Muscle of leg (tissue), 11 donors: ENCODE measurements around the gene NEK1. TPM values are rescaled to one million over a fixed set of nuclear protein-coding genes. Genes with fewer than 3 reads are reported as not detected.
A peak's percentile ranks its signal among the peaks of the same experiment; 100 is the strongest.

ENCODE experiments used
- DNase-seq: peaks from one replicate; pipeline ENCODE4 v3.0.0; 2013
- H3K27ac ChIP-seq: one replicate; pipeline ENCODE4 v1.5.1; 2013; ENCODE audit warnings: mild to moderate bottlenecking, low read length, control low read depth
- H3K27me3 ChIP-seq: one replicate; pipeline ENCODE4 v1.6.1; 2013; ENCODE audit warnings: low read length; ENCODE audit not compliant: control insufficient read depth, insufficient read depth
- H3K36me3 ChIP-seq: one replicate; pipeline ENCODE4 v1.6.1; 2013; ENCODE audit warnings: low read length; ENCODE audit not compliant: control insufficient read depth, insufficient read depth
- H3K4me1 ChIP-seq: one replicate; pipeline ENCODE4 v1.6.1; 2013; ENCODE audit warnings: low read length; ENCODE audit not compliant: control insufficient read depth, insufficient read depth
- H3K4me3 ChIP-seq: one replicate; pipeline ENCODE4 v1.5.1; 2013; ENCODE audit warnings: low read length, control low read depth
- H3K9me3 ChIP-seq: replicated peaks from 2 replicates; pipeline ENCODE4 v1.6.1; 2013; ENCODE audit warnings: low read depth, low read length; ENCODE audit not compliant: control insufficient read depth
- WGBS: methylation state at CpG from one replicate; pipeline ENCODE4 v1.1.5; 2013; ENCODE audit warnings: missing lambda C conversion rate; ENCODE audit not compliant: insufficient coverage; 5-methylcytosine and 5-hydroxymethylcytosine counted together
- polyA plus RNA-seq, 8 donors: library from polyadenylated mRNA; unstranded; fragments of 120-200 nt; gene quantifications; one replicate each; pipeline versions ENCODE4 v1.2.1 to v1.2.3, GENCODE V29; 2013; ENCODE audit warnings: inconsistent platforms in 1 of 8, low replicate concordance in 1 of 8; ENCODE audit not compliant: insufficient read length in 8 of 8, insufficient read depth in 1 of 8
- total RNA-seq: library from RNA; stranded (reverse); fragments of 120-200 nt; gene quantifications from one replicate; pipeline ENCODE4 v1.2.4, GENCODE V29; 2013

The NEK1 gene
- total and polyA plus RNA-seq, 9 donors = 9.6 to 14.7 (median 11.8) TPM

GRCh38 chr4:169410839-169411770 is 201.3 kb downstream of the NEK1 start:
- peaks cover 3% of the 10 kb centered on the region for H3K4me1 ChIP-seq
- peak overlapping the region; percentile 37 for H3K27ac ChIP-seq
- WGBS = 56% methylated on average over 8 of the region's 12 CpGs
- no peaks in the 10 kb centered on the region for H3K9me3 ChIP-seq
- H3K4me3 ChIP-seq = no peak overlapping the region
- H3K27me3 ChIP-seq = no peaks in the 10 kb centered on the region
- DNase-seq = peak; percentile 89
- H3K36me3 ChIP-seq = no peaks in the 10 kb centered on the region

DNA sequence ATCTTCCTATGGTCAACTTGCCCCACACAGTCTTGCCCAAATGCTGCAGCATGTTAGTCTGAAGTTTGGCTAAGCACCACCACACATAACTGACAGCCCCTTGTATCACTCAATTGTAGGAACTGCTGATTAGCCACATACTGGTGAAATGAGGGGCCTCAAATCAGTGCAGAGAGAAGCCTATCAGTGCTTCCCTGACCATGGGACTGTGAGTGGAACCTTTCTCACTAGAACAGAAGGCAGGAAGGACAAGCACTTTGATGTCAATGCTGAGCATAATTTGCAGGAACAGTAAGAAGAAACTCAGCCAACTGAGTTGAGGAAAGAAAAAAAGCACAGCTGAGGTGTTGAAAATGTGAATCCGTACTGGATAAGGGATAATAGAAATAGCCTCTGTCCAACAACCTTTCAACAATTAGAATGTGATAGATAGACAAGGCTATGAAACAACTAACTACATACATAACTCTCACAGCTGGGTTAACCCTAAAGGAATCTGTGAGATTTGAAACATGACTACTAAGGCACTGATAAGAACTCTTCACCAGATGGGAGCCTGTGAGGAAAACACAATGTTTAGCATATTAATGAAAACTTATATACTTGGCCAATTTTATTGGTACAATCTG is 205.1 kb downstream of the NEK1 start:
- no peak for DNase-seq
- WGBS = no CpG with 5 or more reads among the region's 1 CpG
- Histone ChIP-seq H3K36me3 (no peaks in the 10 kb centered on the region), H3K4me3 (no peak overlapping the region), H3K27ac (no peak overlapping the region), H3K27me3 (no peaks in the 10 kb centered on the region), H3K4me1 (peaks cover 3% of the 10 kb centered on the region), H3K9me3 (no peaks in the 10 kb centered on the region)

GRCh38 chr4:169404960-169405359 is 207.4 kb downstream of the NEK1 start:
- H3K27me3 ChIP-seq = no peaks in the 10 kb centered on the region
- peaks cover 3% of the 10 kb centered on the region for H3K4me1 ChIP-seq
- no peaks in the 10 kb centered on the region for H3K9me3 ChIP-seq
- no CpG with 5 or more reads among the region's 1 CpG for WGBS
- H3K36me3 ChIP-seq = no peaks in the 10 kb centered on the region
- no peak overlapping the region for H3K27ac ChIP-seq
- H3K4me3 ChIP-seq = no peak overlapping the region
- peak; percentile 36 for DNase-seq

GRCh38 chr4:169400832-169401231 is 211.6 kb downstream of the NEK1 start:
- no CpG with 5 or more reads among the region's 3 CpGs for WGBS

DNA sequence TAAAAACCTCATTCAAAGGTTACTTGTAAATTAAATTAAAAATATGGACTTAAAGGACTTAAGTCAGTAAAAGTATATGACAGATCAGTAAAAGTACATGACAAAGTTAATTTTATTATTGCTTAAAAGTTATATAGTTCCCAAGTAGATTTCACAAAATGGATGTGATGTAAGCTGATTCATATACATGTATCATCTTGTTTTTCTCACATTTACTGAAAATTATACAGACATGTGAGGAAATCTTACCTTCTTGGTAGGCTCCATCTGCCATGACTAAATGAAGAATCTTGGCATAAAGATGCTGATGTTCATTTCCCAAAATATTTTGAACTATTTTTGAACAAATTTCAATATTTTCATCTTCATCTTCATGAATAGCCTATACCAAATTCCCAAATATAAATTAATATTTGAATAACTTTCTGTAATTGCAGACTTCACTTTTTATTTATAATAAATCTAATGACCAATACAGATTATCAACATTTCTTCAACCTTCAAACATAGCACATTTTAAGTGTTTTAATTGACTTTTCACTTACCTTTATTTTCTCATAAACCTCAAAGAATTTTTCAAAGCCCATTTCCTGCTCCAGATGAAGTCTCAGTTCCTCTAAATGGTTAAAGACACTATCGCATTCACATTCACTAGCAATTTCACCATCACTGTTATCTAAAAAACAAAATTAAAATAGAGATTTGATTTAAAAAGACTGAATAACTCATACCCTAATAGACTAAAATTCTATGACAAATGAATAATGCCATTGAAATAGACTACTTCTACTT is 212.2 kb downstream of the NEK1 start:
- H3K9me3 ChIP-seq = no peaks in the 10 kb centered on the region
- no peak overlapping the region for H3K27ac ChIP-seq
- H3K4me3 ChIP-seq = no peak overlapping the region
- no peaks in the 10 kb centered on the region for H3K27me3 ChIP-seq
- DNase-seq = no peak
- H3K4me1 ChIP-seq = no peaks in the 10 kb centered on the region
- no CpG with 5 or more reads among the region's 1 CpG for WGBS
- no peaks in the 10 kb centered on the region for H3K36me3 ChIP-seq

More at GRCh38 chr4:169400832-169401231, 211.6 kb downstream of the NEK1 start:
- Histone ChIP-seq H3K4me3 (no peak overlapping the region), H3K27me3 (no peaks in the 10 kb centered on the region), H3K27ac (no peak overlapping the region), H3K36me3 (no peaks in the 10 kb centered on the region), H3K9me3 (no peaks in the 10 kb centered on the region), H3K4me1 (no peaks in the 10 kb centered on the region)
- no peak for DNase-seq

DNA sequence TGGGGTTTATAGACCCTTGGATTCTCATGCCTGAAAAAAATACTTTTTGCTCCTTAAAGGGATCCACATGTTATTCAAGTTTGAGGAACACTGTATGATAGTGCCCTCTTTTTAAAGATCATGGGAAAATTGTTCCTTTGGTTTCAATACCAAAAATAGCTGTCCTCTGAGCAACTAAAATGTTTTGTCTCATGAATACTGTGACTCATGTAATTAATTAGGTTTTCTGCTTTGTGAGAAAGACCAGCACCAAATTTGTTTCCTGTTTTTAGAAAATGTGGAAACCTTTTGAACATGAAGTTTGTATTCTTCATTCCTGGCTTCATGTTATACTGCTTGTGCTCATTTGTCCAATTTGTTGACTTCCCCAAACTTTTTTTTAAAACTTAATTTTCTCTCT is 214.1 kb downstream of the NEK1 start:
- no peaks in the 10 kb centered on the region for H3K27me3 ChIP-seq
- H3K4me3 ChIP-seq = no peak overlapping the region
- no peaks in the 10 kb centered on the region for H3K36me3 ChIP-seq
- DNase-seq = peak; percentile 51
- no peaks in the 10 kb centered on the region for H3K4me1 ChIP-seq
- H3K27ac ChIP-seq = no peak overlapping the region
- no peaks in the 10 kb centered on the region for H3K9me3 ChIP-seq

DNA sequence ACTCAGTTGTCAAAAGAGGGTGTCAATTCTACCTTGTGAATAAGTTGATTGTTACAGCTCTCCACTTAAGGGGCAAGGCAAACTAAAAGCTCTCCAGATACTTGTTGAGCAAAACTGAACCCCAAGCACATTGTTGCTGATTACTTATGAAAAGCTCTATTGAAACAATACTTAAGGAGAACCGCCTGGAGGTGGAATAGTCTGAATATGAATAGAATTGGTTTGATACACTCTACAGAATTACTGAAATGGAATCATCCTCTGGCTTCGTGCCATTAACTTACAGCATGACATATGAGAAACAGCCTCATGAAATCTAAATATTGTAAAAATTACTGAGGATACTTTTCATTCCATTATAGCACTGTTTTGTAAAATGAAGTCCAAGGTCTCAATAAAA is 214.6 kb downstream of the NEK1 start:
- Histone ChIP-seq H3K9me3 (no peaks in the 10 kb centered on the region), H3K36me3 (no peaks in the 10 kb centered on the region), H3K27ac (peak overlapping the region; percentile 32), H3K27me3 (no peaks in the 10 kb centered on the region), H3K4me3 (no peak overlapping the region), H3K4me1 (no peaks in the 10 kb centered on the region)
- WGBS = no CpG with 5 or more reads among the region's 2 CpGs
- DNase-seq = peak; percentile 84

- H3K27me3 ChIP-seq = no peaks in the 10 kb centered on the region
- no peak overlapping the region for H3K4me3 ChIP-seq
- peaks cover 5% of the 10 kb centered on the region for H3K9me3 ChIP-seq
- no peak overlapping the region for H3K27ac ChIP-seq
- DNase-seq = peak; percentile 66
- 20% methylated on average over 1 of the region's 3 CpGs for WGBS
- H3K4me1 ChIP-seq = no peaks in the 10 kb centered on the region
- no peaks in the 10 kb centered on the region for H3K36me3 ChIP-seq
Observed at GRCh38 chr4:169385376-169385775, 227.0 kb downstream of the NEK1 start.

DNA sequence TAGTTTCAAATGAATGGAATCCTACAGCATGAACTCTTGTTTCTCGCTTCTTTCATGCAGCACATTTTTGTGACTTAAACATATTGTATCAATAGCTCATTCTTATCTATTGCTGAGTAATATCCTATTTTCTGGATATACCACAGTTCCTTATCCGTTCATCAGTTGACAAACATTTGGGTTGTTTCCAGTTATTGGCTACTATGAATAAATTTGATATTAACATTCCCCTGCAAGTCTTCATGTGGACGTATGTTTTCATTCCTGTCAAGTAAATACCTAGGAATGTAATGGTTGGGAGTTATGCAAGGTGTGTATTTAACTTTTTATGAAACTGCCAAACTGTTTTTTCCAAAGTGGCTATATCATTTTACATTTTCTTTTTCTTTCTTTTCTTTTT is 227.6 kb downstream of the NEK1 start:
- Histone ChIP-seq H3K4me1 (no peaks in the 10 kb centered on the region), H3K36me3 (no peaks in the 10 kb centered on the region), H3K27me3 (no peaks in the 10 kb centered on the region), H3K4me3 (no peak overlapping the region), H3K9me3 (peaks cover 7% of the 10 kb centered on the region), H3K27ac (no peak overlapping the region)
- no CpG with 5 or more reads among the region's 3 CpGs for WGBS
- no peak for DNase-seq

GRCh38 chr4:169383724-169384123 is 228.7 kb downstream of the NEK1 start:
- H3K27me3 ChIP-seq = no peaks in the 10 kb centered on the region
- no peak overlapping the region for H3K4me3 ChIP-seq
- peaks cover 7% of the 10 kb centered on the region for H3K9me3 ChIP-seq
- H3K36me3 ChIP-seq = no peaks in the 10 kb centered on the region
- WGBS = no CpG with 5 or more reads among the region's 3 CpGs
- DNase-seq = no peak
- no peaks in the 10 kb centered on the region for H3K4me1 ChIP-seq
- H3K27ac ChIP-seq = no peak overlapping the region
